ENCODE results near the gene RBM24. TPM values are rescaled to one million over a fixed set of nuclear protein-coding genes. Genes with fewer than 3 reads are reported as not detected.

Gene RBM24
- total RNA-seq, 1 donor from 2014 or later = 0.64 TPM

- DNase-seq (ENCODE audit: low read depth in 2 of 2) = no peak
Measured at GRCh38 chr6:17341891-17342290, 60.7 kb downstream of the RBM24 start.

- DNase-seq (ENCODE audit: low read depth in 2 of 2) = no peak
Measured at GRCh38 chr6:17343215-17343614, 62.1 kb downstream of the RBM24 start.

Other genes starting within 250 kb of the RBM24 start
- not detected in 2 replicates for gene STMND1, start 179.3 kb upstream of the RBM24 start, total RNA-seq
- 0.39 and 0.63 TPM in 2 replicates for gene CAP2, start 112.2 kb downstream of the RBM24 start, total RNA-seq